ENCODE data around the gene FHIT.

GRCh38 chr3:61111825-61112224 is 139.4 kb downstream of the FHIT start:
- TF ChIP-seq CTCF (conservative IDR thresholded peaks at IDR 0.05) (no peak), EZH2 (IDR thresholded peaks at IDR 0.05; ENCODE audit: low read depth) (no peak)

Measured in PC-9 (cell line).